ENCODE measurements around the gene KATNB1. TPM values are rescaled to one million over a fixed set of nuclear protein-coding genes. Genes with fewer than 3 reads are reported as not detected.

The KATNB1 gene
- total RNA-seq, 1 donor from 2014 or later = 47.4 TPM

- Mint-ChIP-seq H3K36me3 (ENCODE audit: low read depth) (no peaks in the 10 kb centered on the region), H3K4me3 (no peak overlapping the region), H3K9me3 (no peaks in the 10 kb centered on the region), H3K27me3 (ENCODE audit: low read depth) (no peaks in the 10 kb centered on the region), H3K4me1 (peaks cover 23% of the 10 kb centered on the region), H3K27ac (ENCODE audit: unreplicated experiment) (no peak overlapping the region)
- no peak for DNase-seq (ENCODE audit: low read depth, low spot score)
- TF ChIP-seq CTCF (conservative IDR thresholded peaks at IDR 0.05) = no peak
Observed at GRCh38 chr16:57739756-57740422, 4.3 kb downstream of the KATNB1 start.

- no peak for DNase-seq (ENCODE audit: low read depth, low spot score)
- H3K4me1 Mint-ChIP-seq = peaks cover 20% of the 10 kb centered on the region
- no peak for TF ChIP-seq CTCF (conservative IDR thresholded peaks at IDR 0.05)
- no peaks in the 10 kb centered on the region for H3K36me3 Mint-ChIP-seq (ENCODE audit: low read depth)
- H3K27ac Mint-ChIP-seq (ENCODE audit: unreplicated experiment) = no peak overlapping the region
- no peaks in the 10 kb centered on the region for H3K27me3 Mint-ChIP-seq (ENCODE audit: low read depth)
- H3K4me3 Mint-ChIP-seq = no peak overlapping the region
- H3K9me3 Mint-ChIP-seq = no peaks in the 10 kb centered on the region
Observed at GRCh38 chr16:57740423-57741071, 5.0 kb downstream of the KATNB1 start.

- Mint-ChIP-seq H3K36me3 (ENCODE audit: low read depth) (peaks cover 2% of the 10 kb centered on the region), H3K27me3 (ENCODE audit: low read depth) (no peaks in the 10 kb centered on the region), H3K4me1 (peaks cover 11% of the 10 kb centered on the region), H3K9me3 (no peaks in the 10 kb centered on the region), H3K27ac (ENCODE audit: unreplicated experiment) (no peak overlapping the region), H3K4me3 (no peak overlapping the region)
- no peak for TF ChIP-seq CTCF (conservative IDR thresholded peaks at IDR 0.05)
- DNase-seq (ENCODE audit: low read depth, low spot score) = no peak
Observed at GRCh38 chr16:57741660-57742191, 6.2 kb downstream of the KATNB1 start.

GRCh38 chr16:57742543-57742942 is 7.0 kb downstream of the KATNB1 start:
- H3K27ac Mint-ChIP-seq (ENCODE audit: unreplicated experiment) = no peak overlapping the region
- peaks cover 7% of the 10 kb centered on the region for H3K4me1 Mint-ChIP-seq
- no peaks in the 10 kb centered on the region for H3K9me3 Mint-ChIP-seq
- no peak overlapping the region for H3K4me3 Mint-ChIP-seq
- peaks cover 2% of the 10 kb centered on the region for H3K36me3 Mint-ChIP-seq (ENCODE audit: low read depth)
- H3K27me3 Mint-ChIP-seq (ENCODE audit: low read depth) = no peaks in the 10 kb centered on the region
- DNase-seq (ENCODE audit: low read depth, low spot score) = no peak
- no peak for TF ChIP-seq CTCF (conservative IDR thresholded peaks at IDR 0.05)

GRCh38 chr16:57743458-57743857 is 7.9 kb downstream of the KATNB1 start:
- no peaks in the 10 kb centered on the region for H3K9me3 Mint-ChIP-seq
- no peak for DNase-seq (ENCODE audit: low read depth, low spot score)
- H3K4me1 Mint-ChIP-seq = peaks cover 4% of the 10 kb centered on the region
- no peak for TF ChIP-seq CTCF (conservative IDR thresholded peaks at IDR 0.05)
- H3K36me3 Mint-ChIP-seq (ENCODE audit: low read depth) = peaks cover 2% of the 10 kb centered on the region
- H3K4me3 Mint-ChIP-seq = no peak overlapping the region
- no peak overlapping the region for H3K27ac Mint-ChIP-seq (ENCODE audit: unreplicated experiment)
- no peaks in the 10 kb centered on the region for H3K27me3 Mint-ChIP-seq (ENCODE audit: low read depth)
